Adrenal gland (tissue), 12 donors: ENCODE data around the gene ADAMTS17. TPM values are rescaled to one million over a fixed set of nuclear protein-coding genes. Genes with fewer than 3 reads are reported as not detected.

Experiments
- DNase-seq, 7 donors: peaks; one replicate each; pipeline ENCODE4 v3.0.0-alpha.2; 2019 to 2020
- H3K27ac ChIP-seq, 5 donors: fragments of 200-600 bp; sonication (generic) in 4 of 5; 1 replicate in 3 of 5; 2 replicates in 2 of 5; pipeline versions ENCODE4 v1.5.1 to v1.8.0; 2016 to 2020; ENCODE audit warnings: mild to moderate bottlenecking in 1 of 5
- H3K27me3 ChIP-seq: fragments of 200-600 bp; 2 replicates; pipeline ENCODE4 v1.8.0; 2021
- H3K36me3 ChIP-seq, 2 donors: fragments of 200-600 bp; replicated peaks in 1 of 2; 1 replicate in 1 of 2; 2 replicates in 1 of 2; pipeline versions ENCODE4 v1.5.1 to v1.8.0; 2018 to 2022
- H3K4me1 ChIP-seq, 2 donors: fragments of 200-600 bp; replicated peaks in 1 of 2; 1 replicate in 1 of 2; 2 replicates in 1 of 2; pipeline versions ENCODE4 v1.5.1 to v1.8.0; 2018 to 2021
- H3K4me3 ChIP-seq, 4 donors: fragments of 200-600 bp; sonication (generic) in 3 of 4; one replicate each; pipeline ENCODE4 v1.5.1; 2016 to 2018
- H3K9me3 ChIP-seq, 3 donors: fragments of 200-600 bp; sonication (generic) in 1 of 3; replicated peaks in 1 of 3; 1 replicate in 2 of 3; 2 replicates in 1 of 3; pipeline versions ENCODE4 v1.5.1 to v1.8.0; 2016 to 2021
- CTCF ChIP-seq, 6 experiments: fragments of 450-650 bp in 4 of 6; fragments of 200-600 bp in 2 of 6; sonication (generic) in 1 of 6; IDR thresholded peaks; 1 replicate in 5 of 6; 2 replicates in 1 of 6; pipeline versions ENCODE4 v1.5.1 to v1.8.0; 2016 to 2021; ENCODE audit warnings: antibody characterized with exemption in 6 of 6, mild to moderate bottlenecking in 2 of 6, moderate library complexity in 1 of 6
- POLR2A ChIP-seq, 2 donors: fragments of 450-650 bp; IDR thresholded peaks; one replicate each; pipeline ENCODE4 v1.6.1; 2017; ENCODE audit warnings: antibody characterized with exemption in 2 of 2, mild to moderate bottlenecking in 2 of 2, moderate library complexity in 1 of 2
- WGBS, 4 donors: extraction: QIAGEN DNeasy Blood & Tissue Kit in 2 of 4; methylation state at CpG; one replicate each; pipeline versions ENCODE4 v1.1.5 to v1.1.7; 2013 to 2017; 5-methylcytosine and 5-hydroxymethylcytosine counted together
- intact Hi-C, 2 donors: fragments of 100-400 bp; cut with DNase I; formaldehyde crosslinking; loops; one replicate each; pipeline versions ENCODE4 v1.14.1 to v1.15.0; 2022 to 2023
- polyA plus RNA-seq, 3 donors: library from polyadenylated mRNA; stranded (reverse); fragments of 200-250 nt in 2 of 3; fragments of 350-450 nt in 1 of 3; fragmentation: Illumina TruSeq in 1 of 3; extraction: RNeasy Lipid Tissue Mini Kit (QIAGEN cat#74804) in 1 of 3; gene quantifications; one replicate each; pipeline ENCODE4 v1.2.3, GENCODE V29; 2013 to 2014
- total RNA-seq, 9 donors: library from RNA; depleted of rRNA in 4 of 9; stranded (reverse); fragments of >200 nt in 4 of 9; fragments of 120-200 nt in 1 of 9; fragmentation: NEBNext Ultra II Directional in 1 of 9; extraction: Animal tissue kit (Norgen Biotek cat#: 25700) in 1 of 9; gene quantifications; one replicate each; pipeline versions ENCODE4 v1.1.0 to v1.2.4, GENCODE V29; 2013 to 2023
- donor health status: healthy with polysubstance abuse.
- donor health status: Bipolar disorder and iron deficiency.
- donor health status: DM: yes; HTN: yes; CAD: no.
- donor health status: DM: no; HTN: no; CAD: no.
- donor health status: DM: no; HTN: no; CAD: no.
- donor health status: DM: yes; HTN: yes; CAD: no.

Gene ADAMTS17
- total and polyA plus RNA-seq, 12 donors, result 0.51 to 14.8 (median 2.9) TPM

DNA sequence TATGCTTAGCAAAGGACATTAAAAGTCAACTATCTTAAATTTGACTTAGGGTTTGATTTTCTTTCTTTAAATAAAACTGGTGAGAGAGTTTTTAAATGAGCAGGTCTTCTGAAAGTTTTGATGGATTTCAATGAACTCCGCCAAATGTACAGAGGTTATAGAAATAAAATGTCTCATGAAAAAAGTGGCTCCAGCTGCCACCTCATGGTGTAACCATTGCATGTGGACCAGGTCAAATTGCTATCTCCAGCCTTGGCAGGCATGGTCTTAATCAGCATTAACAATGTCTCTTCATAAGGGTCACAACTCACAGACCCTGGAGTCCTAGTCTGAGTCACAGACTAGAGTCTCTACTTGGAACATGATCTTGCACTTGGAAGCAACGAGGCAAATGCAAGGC, 182.3 kb downstream of the ADAMTS17 start:
- intact Hi-C loops, result no loop called here
- no peak for DNase-seq
- H3K36me3 ChIP-seq, result no peaks in the 10 kb centered on the region
- peaks cover 5 to 13% of the 10 kb centered on the region in 2 donors for H3K4me1 ChIP-seq
- no peak overlapping the region for H3K27ac ChIP-seq
- TF ChIP-seq CTCF (IDR thresholded peaks at IDR 0.05), result no peak
- TF ChIP-seq POLR2A (IDR thresholded peaks at IDR 0.05), result no peak
- WGBS, 4 donors, result 63 to 88% (median 75%) methylated on average over 2 of the region's 2 CpGs
- H3K27me3 ChIP-seq, result no peaks in the 10 kb centered on the region
- no peaks in the 10 kb centered on the region for H3K9me3 ChIP-seq
- H3K4me3 ChIP-seq, result no peak overlapping the region

GRCh38 chr15:100158356-100158755, 183.4 kb downstream of the ADAMTS17 start:
- no peaks in the 10 kb centered on the region for H3K36me3 ChIP-seq
- H3K27me3 ChIP-seq, result no peaks in the 10 kb centered on the region
- intact Hi-C loops, result no loop called here
- DNase-seq, result no peak
- no peak overlapping the region for H3K4me3 ChIP-seq
- H3K9me3 ChIP-seq, result no peaks in the 10 kb centered on the region
- no peak overlapping the region for H3K27ac ChIP-seq
- no peak for TF ChIP-seq CTCF (IDR thresholded peaks at IDR 0.05)
- no peak for TF ChIP-seq POLR2A (IDR thresholded peaks at IDR 0.05)
- WGBS, 4 donors, result 71 to 80% (median 76%) methylated on average over 4 of the region's 4 CpGs
- H3K4me1 ChIP-seq, result peaks cover 5 to 13% of the 10 kb centered on the region in 2 donors

DNA sequence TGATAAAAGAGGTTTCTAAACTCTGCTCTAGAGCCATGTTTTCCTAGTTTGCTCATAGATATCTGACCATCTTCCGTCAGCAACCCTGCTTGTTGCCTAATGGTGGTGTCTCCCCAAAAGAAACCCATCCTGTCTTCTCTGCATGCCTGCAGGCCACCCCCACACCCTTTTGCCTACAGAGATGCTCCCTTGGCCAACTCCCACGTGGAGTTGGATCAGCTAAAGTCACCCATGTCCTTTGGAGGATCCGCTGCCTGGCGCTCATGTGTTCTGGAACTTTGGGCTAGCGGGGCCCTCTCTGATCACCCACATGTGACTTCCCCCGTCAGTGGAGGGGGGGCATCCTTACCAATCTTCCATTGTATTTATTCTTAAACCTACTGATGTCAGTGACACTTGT, 185.6 kb downstream of the ADAMTS17 start:
- TF ChIP-seq CTCF (IDR thresholded peaks at IDR 0.05), result no peak
- no peak for TF ChIP-seq POLR2A (IDR thresholded peaks at IDR 0.05)
- 90 to 95% (median 93%) methylated on average over 6 of the region's 6 CpGs for WGBS, 4 donors
- no peaks in the 10 kb centered on the region for H3K27me3 ChIP-seq
- peaks cover 1 to 10% of the 10 kb centered on the region in 2 donors for H3K4me1 ChIP-seq
- no peaks in the 10 kb centered on the region for H3K36me3 ChIP-seq
- H3K4me3 ChIP-seq, result no peak overlapping the region
- no peak for DNase-seq
- intact Hi-C loops, result no loop called here
- no peaks in the 10 kb centered on the region for H3K9me3 ChIP-seq
- H3K27ac ChIP-seq, result no peak overlapping the region

DNA sequence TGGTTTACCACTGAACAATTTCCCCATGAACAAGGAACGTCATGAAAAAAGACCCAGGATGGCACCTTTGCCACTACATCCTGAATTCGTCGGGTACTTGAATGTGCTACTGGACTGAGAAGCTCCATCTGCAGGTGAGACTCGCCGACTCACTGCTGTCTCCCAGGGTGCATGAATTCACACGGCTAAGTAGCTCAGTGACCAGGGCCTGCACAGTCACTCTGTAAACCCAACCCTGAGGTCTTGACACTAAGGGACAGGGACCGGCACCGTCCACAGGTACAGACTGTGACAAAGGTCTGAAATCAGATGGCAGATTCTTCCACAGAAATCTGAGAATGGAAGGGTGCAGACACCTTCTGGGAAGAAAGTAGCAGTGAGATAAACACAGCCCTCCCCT, 187.4 kb downstream of the ADAMTS17 start:
- H3K36me3 ChIP-seq, result no peaks in the 10 kb centered on the region
- H3K27ac ChIP-seq, result no peak overlapping the region
- intact Hi-C loops, result no loop called here
- H3K9me3 ChIP-seq, result no peaks in the 10 kb centered on the region
- no peaks in the 10 kb centered on the region for H3K27me3 ChIP-seq
- 86 to 93% (median 90%) methylated on average over 8 of the region's 8 CpGs for WGBS, 4 donors
- DNase-seq, result no peak
- H3K4me1 ChIP-seq, result no peaks in the 10 kb centered on the region
- H3K4me3 ChIP-seq, result no peak overlapping the region
- no peak for TF ChIP-seq CTCF (IDR thresholded peaks at IDR 0.05)
- no peak for TF ChIP-seq POLR2A (IDR thresholded peaks at IDR 0.05)
